Activated CD8-positive, alpha-beta memory T cell treated with anti-CD3 and anti-CD28 coated beads, Interleukin-2, amount 50 U/mL, for 1 hour (primary cell): Measurements from ENCODE around the gene AEBP2.
"Not testable (repeated sequence)": the region's sequence is repeated elsewhere in the genome, so short reads cannot be mapped to it uniquely, and the experiment has no call there.

Experiments
- DNase-seq: peaks from one replicate; pipeline ENCODE4 v3.0.0-alpha.2; 2020; ENCODE audit errors: extremely low read depth

Gene AEBP2

DNA sequence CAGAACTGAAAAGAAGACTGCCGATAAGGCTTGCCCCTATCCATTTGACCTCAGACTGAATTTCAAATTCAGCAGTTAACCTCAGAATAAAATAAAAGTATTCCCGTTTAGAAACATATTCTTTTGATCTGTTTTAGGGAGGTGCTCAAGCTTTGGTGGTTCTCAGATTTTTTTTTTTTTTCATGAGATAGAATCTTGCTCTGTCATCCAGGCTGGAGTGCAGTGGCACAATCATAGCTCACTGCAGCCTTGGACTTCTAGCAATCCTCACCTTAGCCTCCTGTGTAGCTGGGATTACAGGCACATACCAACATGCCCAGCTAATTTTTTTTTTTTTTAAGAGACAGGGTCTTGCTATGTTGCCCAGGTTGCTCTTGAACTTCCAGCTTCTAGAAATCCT lies 15.5 kb downstream of the AEBP2 start:
- DNase-seq: no peak

DNA sequence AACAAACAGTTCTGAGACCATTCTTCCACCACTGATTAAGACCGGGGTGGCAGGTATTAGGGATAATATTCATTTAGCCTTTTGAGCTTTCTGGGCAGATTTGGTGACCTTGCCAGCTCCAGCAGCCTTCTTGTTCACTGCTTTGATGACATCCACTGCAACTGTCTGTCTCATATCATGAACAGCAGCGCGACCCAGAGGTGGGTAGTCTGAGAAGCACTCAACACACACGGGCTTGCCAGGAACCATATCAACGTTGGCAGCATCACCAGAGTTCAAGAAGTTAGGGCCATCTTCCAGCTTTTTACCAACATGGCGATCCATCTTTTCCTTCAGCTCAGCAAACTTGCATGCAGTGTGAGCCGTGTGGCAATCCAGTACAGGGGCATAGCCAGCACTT lies 16.9 kb downstream of the AEBP2 start:
- no peak for DNase-seq

DNA sequence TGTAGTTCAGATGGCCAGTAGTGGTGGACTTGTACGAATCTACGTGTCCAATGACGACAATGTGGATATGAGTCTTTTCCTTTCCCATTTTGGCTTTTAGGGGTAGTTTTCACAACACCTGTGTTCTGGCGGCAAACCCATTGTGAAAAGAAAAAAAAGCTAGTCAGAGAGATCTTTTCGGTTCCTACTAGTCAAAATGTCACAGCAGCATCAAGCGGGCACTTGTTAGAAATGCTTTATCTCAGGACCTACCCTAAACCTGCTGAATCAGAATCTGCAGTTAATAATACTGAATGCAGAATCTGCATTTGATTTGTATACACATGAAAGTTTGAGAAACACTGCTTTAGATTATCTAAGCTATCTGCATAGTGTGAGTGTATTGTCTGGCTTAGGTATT lies 18.3 kb downstream of the AEBP2 start:
- no peak for DNase-seq

DNA sequence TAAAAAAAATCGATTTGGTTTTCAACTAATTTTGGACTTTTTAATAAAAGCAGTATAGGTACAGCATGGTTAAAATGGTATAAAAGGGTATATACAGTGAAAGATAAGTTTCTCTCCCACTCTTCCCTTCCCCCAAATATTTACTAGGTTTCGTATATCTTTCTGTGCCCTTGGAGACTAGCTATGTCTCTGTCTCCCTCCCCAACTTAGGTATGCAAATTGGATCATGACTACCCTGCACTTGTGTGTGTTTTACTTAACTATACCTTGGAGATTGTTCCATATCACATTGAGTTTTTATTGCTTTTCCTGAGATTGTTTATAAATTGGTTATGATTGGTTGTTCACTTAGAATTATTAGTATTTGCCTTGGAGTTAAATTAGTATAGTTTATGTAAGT lies 19.4 kb downstream of the AEBP2 start:
- DNase-seq: no peak

DNA sequence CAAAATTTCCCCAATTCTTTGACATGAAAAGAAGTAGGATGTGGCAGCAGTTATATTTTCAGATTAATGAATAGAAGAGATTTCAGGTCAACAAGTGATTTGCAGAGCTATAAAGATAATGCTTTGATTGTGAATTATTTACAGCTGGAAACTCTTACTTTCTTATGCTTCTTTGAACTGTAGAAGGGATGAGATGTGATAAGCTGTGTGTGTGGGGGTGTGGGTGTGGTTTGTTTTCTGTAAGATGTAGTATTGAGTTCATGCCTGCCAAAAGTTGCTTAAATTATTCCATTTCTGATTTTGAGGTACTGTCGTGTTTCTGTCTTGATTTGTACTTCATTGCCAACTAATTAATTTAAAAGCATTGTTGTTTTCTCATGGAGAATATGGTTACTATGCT lies 22.7 kb downstream of the AEBP2 start:
- DNase-seq: no peak

DNA sequence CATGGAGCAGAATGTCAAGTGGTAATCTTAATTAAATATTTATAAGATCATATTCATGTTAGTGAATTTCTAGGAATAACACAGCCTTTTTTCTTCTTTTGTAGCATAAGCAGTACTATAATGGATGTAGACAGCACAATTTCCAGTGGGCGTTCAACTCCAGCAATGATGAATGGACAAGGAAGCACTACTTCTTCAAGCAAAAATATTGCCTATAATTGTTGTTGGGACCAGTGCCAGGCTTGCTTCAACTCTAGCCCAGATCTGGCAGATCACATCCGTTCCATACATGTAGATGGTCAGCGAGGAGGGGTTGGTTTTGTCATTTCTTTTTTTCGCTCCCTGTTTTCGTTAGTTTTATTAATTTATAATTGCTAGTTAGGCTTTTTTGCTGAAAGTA lies 23.1 kb downstream of the AEBP2 start:
- DNase-seq: no peak

DNA sequence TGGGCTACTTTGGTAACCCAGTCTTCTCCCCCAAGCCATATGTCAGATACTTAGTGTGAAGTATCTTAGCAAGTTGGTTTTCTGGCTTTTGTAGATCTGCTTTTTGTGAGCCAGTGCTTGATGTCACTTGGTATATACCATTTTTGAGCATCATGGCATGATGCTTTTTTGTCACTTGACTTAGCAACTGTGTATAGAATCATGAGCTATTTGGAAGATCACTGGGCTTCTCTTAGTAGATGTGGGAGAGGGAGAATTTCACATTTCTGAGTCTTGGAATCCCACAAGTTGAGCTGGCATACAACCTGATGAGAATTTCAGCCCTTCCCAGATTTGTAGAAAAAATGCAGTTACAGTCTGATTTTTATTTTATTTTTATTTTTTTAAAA lies 24.9 kb downstream of the AEBP2 start:
- DNase-seq: no peak

DNA sequence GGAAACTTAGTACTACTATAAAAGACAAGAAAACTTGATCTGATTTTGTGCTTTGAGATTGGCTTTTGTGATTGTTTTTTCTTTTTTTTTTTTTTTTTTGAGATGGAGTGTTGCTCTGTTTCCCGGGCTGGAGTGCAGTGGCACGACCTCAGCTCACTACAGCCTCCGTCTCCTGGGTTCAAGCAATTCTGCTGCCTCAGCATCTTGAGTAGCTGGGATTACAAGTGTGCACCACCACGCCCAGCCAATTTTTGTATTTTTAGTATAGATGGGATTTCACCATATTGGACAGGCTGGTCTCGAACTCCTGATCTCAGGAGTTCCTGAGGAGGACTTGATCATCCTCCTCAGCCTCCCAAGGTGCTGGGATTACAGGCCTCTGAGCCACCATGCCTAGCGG lies 26.4 kb downstream of the AEBP2 start:
- DNase-seq: no peak

DNA sequence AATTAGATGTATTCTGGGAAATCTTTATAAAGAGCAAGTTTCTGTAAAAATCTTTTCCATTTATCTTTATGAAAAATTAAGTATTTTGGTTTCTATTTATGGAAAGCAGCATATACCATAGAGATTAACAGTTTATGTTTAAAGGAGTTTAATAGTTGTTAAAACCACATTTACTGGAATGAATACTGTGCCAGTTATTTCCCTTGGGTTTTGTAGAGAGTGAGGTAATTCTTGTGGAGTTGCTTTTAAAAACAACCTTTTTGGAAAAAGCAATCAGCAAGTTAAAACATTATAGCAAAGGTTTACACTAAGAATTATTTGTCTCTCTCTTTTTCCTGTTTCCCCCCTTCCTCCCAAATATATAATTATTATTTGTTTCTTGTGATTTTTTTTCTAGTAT lies 34.9 kb downstream of the AEBP2 start:
- DNase-seq: no peak

DNA sequence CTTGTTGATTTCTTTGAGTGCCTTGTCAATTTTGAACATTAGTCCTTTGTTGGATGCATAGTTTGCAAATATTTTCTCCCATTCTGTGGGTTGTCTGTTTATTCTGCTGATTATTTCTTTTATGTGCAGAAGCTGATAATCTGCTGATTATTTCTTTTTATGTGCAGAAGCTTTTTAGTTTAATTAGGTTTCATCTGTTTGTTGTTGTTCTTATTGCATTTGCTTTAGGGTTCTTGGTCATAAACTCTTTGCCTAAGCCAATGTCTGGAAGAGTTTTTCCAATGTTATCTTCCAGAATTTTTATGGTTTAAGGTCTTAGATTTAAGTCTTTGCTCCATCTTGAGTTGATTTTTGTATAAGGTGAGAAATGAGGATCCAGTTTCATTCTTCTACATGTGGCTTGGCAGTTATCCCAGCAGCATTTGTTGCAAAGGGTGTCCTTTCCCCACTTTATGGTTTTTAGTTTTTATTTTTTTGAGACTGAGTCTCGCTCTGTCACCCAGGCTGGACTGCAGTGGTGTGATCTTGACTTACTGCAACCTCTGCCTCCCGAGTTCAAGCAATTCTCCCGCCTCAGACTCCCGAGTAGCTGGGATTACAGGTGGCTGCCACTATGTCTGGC lies 36.7 kb downstream of the AEBP2 start:
- DNase-seq: not testable (repeated sequence)

DNA sequence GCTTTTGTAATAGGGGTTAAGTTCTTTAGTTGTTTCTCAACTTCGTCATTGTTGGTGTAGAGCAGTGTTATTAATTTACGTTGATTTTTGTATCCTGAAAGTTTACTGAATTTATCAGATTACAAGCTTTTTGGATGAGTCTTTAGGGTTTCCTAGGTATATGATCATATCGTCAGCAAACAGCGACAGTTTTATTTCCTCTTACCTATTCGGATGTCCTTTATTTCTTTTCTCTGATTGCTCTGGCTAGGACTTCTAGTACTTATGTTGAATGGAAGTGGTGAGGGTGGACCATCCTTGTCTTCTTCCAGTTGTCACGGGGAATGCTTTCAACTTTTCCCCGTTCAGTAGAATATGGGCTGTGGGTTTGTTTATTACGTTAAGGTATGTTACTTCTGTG lies 37.8 kb downstream of the AEBP2 start:
- no peak for DNase-seq

DNA sequence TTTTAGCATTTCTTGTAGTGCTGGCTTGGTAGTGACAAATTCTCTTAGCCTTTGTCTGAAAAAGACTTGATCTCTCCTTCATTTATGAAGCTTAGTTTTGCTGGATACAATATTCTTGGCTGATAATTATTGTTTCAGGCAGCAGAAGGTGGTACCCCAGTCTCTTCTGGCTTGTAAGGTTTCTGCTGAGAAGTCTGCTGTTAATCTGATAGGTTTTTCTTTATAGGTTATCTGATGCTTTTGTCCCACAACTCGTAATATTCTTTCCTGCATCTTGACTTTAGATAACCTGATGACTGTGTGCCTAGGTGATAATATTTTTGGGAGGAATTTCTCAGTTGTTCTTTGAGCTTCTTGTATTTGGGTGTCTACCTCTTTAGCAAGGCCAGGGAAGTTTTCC lies 41.2 kb downstream of the AEBP2 start:
- no peak for DNase-seq

DNA sequence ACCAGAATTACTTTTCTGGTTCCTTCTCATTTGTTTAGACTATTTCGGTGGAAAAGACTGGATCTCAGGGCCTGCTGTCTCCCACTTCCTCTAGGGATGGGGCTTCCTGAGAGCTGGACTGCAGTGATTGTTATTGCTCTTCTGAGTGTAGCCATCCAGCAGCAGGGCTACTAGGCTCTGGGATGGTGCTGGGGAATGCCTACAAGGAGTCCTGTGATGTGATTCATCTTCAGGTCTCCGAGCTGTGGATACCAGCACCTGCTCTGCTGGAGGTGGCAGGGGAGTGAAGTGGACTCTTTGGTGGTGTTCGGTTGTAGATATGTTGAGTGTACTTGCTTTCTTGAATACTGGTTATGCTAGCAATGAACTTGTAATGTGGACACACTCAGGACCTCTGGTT lies 42.7 kb downstream of the AEBP2 start:
- no peak for DNase-seq

DNA sequence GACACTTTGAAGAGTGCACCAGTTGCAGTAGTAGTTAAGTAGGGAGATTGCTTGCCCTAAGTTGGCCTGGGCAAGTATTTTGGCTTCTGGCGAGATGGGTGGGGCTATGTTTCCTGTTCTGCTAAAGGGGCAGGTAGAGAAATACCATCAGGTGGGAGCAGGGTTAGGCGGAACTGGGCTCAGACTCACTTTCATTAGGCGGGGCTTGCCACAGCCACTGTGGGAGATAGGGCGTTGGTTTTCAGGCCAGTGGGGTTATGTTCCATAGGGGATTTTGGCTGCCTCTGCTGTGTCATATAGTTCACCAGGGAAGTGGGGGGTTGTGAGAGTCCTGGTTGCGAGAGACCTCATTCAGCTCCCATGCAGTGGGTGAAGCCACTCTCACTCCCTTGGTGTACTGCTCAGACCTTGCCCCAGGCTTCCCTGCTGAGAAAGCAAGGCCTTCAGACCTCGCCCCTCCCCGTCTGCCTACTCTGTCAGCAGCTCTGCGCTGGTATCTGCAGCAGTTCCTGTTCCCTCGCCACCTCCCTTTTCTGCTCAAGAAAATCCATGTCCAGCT lies 43.3 kb downstream of the AEBP2 start:
- DNase-seq: no peak

DNA sequence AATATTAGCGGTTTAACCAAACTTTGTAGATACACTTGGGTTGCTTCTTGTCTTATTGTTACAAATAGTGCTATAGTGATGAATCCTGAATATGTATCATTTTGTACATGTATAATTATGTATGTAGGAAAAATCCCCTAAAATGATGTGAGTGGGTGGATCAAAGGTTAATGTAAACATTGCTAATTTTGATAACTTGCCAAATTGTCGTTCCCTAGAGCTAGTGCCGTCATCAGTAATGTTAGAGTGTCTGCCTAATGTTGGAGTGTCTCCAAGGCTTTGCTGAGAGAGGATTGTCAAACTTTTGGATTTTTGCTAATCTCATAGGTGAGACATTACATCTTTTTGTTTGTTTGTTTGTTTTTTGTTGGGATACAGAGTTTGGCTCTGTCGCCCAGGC lies 44.4 kb downstream of the AEBP2 start:
- DNase-seq: no peak

DNA sequence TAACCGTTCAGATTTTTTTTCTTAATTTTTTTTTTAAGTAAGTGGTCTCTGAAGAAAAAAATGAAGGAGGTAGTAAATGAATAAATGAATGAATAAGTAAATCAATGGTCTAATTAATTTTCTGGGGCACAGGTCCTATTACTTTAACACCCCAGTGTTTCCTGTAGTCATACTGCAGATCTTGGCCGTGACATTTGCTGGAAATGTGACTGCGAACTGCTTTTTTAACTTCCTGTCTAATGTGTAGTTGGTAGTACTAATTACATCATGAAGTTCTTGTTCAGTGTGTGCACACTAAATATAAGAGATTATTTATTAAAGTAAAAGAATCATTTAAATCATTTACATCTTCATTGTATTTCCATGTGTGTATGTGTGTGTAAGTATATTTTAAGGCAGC lies 45.4 kb downstream of the AEBP2 start:
- DNase-seq: no peak

DNA sequence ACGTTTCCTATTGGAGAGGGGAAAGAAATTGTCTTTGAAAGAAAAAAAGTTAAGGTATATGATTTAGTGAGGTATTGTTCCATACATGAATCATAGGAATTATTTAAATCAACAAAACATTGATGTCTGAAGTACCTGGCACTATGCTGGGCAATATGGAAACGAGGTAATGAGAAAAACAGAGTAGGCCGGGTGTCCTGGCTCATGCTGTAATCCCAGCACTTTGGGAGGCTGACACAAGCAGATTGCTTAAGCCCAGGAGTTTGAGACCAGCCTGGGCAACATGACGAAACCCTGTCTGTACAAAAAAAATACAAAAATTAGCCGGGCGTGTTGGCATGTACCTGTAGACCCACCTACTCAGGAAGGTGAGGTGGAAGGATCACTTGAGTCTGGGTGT lies 45.9 kb downstream of the AEBP2 start:
- DNase-seq: no peak

DNA sequence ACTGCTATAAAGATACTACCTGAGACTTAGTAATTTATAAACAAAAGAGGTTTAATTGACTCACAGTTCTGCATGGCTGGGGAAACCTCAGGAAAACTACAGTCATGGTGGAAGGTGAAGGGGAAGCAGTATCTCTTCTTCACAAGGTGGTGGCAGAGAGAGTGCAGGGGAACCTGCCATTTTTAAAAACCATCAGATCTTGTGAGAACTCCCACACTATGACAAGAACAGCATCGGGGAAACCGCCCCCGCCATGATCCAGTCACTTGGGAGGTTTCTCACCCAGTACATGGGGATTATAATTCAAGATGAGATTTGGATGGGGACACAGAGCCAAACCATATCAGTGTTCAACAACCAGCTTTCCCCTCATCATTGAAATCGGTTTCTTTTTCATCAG lies 49.9 kb downstream of the AEBP2 start:
- DNase-seq: no peak

DNA sequence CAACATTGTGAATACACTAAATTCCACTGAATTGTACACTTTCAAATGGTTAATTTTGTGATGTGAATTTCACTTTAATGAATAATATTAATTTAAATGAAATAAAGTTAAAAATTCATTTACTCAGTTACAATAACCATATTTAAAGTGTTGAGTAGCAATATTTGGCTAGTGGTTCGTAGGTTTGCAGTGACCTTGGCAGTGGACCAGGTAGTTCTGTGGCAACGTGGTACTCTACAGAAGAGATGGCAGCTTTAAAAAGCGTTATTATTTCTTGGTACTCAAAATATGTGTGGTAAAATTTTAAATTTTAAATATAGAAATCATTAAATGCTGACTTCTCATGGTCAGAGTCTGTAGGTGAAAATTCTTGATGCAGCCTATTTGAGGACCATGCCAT lies 51.6 kb downstream of the AEBP2 start:
- no peak for DNase-seq

DNA sequence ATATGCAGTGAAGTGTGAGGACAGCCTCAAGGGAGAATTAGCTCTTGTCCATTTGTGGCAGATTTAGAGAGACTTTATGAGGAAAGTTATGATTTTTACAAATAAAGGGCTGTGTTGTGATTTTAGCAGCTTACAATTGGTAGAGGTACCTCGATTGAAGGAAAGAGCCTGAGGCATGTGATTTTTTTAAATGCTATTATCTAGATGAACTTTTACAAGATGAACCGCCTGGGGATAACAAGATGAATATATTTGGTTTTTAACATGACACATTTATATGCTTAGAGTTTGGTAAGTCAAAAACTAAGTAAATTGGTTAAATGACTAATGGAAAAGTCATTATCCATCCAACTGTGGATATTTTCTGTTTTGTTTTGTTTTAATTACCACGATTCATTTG lies 52.6 kb downstream of the AEBP2 start:
- no peak for DNase-seq

DNA sequence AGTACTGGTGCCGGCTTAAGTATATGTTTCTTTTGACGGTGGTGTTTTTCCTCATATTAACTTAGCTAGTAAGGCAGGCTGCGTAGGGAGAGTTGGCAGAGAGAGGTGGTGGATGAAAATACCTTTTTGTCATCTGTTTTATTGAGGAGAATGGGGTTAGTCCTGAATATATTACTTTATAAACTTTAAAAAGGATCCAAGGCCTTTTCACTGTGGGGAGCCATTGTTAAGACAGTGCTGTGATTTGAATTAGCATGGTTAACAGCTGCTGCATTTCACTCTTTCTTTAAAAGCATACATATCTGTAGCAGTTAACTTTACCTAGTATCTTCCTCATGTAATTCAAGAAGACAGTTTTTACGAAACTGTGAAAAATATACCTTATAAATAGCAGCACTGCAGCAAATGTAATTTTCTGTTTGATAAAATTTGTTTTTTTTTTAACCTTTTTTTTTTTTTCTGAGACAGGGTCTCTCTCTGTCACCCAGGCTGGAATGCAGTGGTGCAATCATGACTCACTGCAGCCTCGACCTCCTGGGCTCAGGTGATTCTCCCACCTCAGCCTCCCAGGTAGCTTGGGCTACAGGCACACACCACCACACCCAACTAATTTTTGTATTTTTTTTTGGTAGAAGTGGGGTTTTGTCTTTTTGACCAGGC lies 57.1 kb downstream of the AEBP2 start:
- no peak for DNase-seq

DNA sequence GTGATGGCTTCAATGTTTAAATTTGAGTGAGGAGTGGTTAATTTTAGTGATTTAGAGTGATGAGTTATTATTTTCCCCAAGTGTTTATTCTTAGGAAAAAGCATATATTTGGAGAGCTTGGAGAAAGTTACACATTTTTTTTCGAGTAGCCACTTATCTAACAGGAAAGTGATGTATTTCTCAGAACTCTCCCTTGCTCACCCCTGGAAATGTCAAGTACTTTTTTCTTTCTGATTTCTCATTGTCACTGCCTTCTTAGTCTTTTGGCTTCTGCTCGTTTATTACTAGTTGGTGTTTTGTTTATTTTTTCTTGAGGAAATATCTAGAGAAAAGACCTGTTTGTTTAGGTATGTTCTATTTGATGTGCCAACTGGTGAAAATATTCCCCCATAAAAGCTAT lies 58.8 kb downstream of the AEBP2 start:
- DNase-seq: no peak

DNA sequence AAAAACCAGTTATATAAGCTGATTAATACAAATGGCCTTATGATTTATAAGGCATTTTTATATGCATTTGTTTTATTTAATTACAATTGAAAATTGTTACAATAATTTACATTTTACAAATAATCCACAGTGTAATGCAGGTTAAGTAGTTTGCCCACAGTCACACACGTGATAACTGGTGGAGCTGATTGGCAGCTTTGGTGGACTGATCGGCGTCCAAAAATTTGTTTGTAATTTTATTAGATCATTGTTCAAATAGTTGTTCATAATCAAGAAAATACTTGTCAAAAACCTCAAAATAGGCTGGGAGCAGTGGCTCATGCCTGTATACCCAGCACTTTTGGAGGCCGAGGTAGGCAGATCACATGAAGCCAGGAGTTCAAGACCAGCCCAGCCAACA lies 59.7 kb downstream of the AEBP2 start:
- no peak for DNase-seq

DNA sequence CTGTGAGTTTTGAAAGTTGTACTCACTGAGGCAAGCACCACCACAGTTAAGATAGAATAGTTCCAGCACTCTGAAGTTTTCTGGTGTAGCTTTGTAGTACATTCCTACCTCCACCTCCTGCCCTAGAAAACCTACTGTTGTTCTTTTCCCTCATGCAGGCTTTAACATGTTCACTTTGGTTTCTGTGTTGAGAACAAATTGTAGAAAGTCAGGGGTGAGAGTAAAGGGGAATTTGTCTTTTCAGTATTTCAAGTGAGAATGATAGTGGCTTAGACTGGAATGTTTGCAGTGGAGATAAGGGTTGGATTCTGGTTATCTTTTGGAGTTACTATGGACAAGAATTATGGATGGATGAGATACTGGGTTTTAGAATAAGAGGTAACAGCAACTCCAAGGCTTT lies 67.2 kb downstream of the AEBP2 start:
- no peak for DNase-seq
